Ovary (tissue), 9 donors: ENCODE results near the gene GET4. TPM values are rescaled to one million over a fixed set of nuclear protein-coding genes. Genes with fewer than 3 reads are reported as not detected.

Experiments used
- DNase-seq, 5 donors: peaks; one replicate each; pipeline ENCODE4 v3.0.0-alpha.2; 2019 to 2020
- H3K27ac ChIP-seq, 2 donors: fragments of 200-600 bp; one replicate each; pipeline versions ENCODE4 v1.5.1 to v1.8.0; 2019 to 2022
- H3K27me3 ChIP-seq: fragments of 200-600 bp; one replicate; pipeline ENCODE4 v1.8.0; 2022
- H3K36me3 ChIP-seq: fragments of 200-600 bp; sonication (generic); one replicate; pipeline ENCODE4 v1.5.1; 2019
- H3K4me1 ChIP-seq: one replicate; pipeline ENCODE4 v1.8.1; 2013; ENCODE audit warnings: mild to moderate bottlenecking, moderate library complexity; ENCODE audit not compliant: insufficient read depth
- H3K4me3 ChIP-seq: fragments of 200-600 bp; sonication (generic); one replicate; pipeline ENCODE4 v1.5.1; 2017
- H3K9me3 ChIP-seq, 2 donors: fragments of 200-600 bp in 1 of 2; sonication (generic) in 1 of 2; one replicate each; pipeline versions ENCODE4 v1.5.1 to v1.8.1; 2013 to 2019; ENCODE audit warnings: mild to moderate bottlenecking in 1 of 2, moderate library complexity in 1 of 2
- CTCF ChIP-seq, 3 donors: fragments of 450-650 bp in 2 of 3; fragments of 200-600 bp in 1 of 3; IDR thresholded peaks; one replicate each; pipeline versions ENCODE4 v1.5.1 to v1.8.0; 2016 to 2022; ENCODE audit warnings: antibody characterized with exemption in 3 of 3, mild to moderate bottlenecking in 1 of 3
- EP300 ChIP-seq: sonication (generic); formaldehyde crosslinking; IDR thresholded peaks from one replicate; pipeline ENCODE4 v1.6.1; 2017; ENCODE audit warnings: antibody characterized with exemption
- POLR2A ChIP-seq: fragments of 450-650 bp; IDR thresholded peaks from one replicate; pipeline ENCODE4 v1.6.1; 2017; ENCODE audit warnings: antibody characterized with exemption, mild to moderate bottlenecking, moderate library complexity
- WGBS, 3 donors: extraction: QIAGEN DNeasy Blood & Tissue Kit in 1 of 3; methylation state at CpG; one replicate each; pipeline versions ENCODE4 v1.1.5 to v1.1.7; 2013 to 2017; 5-methylcytosine and 5-hydroxymethylcytosine counted together
- intact Hi-C, 4 donors: fragments of 100-400 bp; cut with DNase I; formaldehyde crosslinking; loops; one replicate each; pipeline versions ENCODE4 v1.11.0 to v1.15.1; 2022 to 2023
- polyA plus RNA-seq, 2 donors: library from polyadenylated mRNA; stranded (reverse); fragments of 200-250 nt in 1 of 2; fragments of 350-450 nt in 1 of 2; fragmentation: Illumina TruSeq in 1 of 2; extraction: RNeasy Lipid Tissue Mini Kit (QIAGEN cat#74804) in 1 of 2; gene quantifications; one replicate each; pipeline ENCODE4 v1.2.3, GENCODE V29; 2013 to 2014
- total RNA-seq, 7 donors: library from RNA; depleted of rRNA in 2 of 7; stranded (reverse); fragments of >200 nt in 2 of 7; fragmentation: NEBNext Ultra II Directional in 3 of 7; extraction: Animal tissue kit (Norgen Biotek cat#: 25700) in 3 of 7; gene quantifications; one replicate each; pipeline versions ENCODE4 v1.1.0 to v1.2.4, GENCODE V29; 2016 to 2023
- donor health status: DM: no; HTN: no; CAD: no; lungs with moderate emphysema.
- donor health status: DM: no; HTN: no; CAD: no.
- donor health status: Bipolar disorder and iron deficiency.
- donor health status: DM: yes; HTN: yes; CAD: no.
- donor health status: DM: no; HTN: no; CAD: no.
- donor health status: DM: yes; HTN: yes; CAD: no.

GET4 gene
- total and polyA plus RNA-seq, 9 donors: 7.2 to 37.6 (median 30.4) TPM

GRCh38 chr7:874031-874749 lies 2.2 kb upstream of the GET4 start:
- DNase-seq: peak in 4 of 5 donors; percentile 55 to 78 (median 69)

GRCh38 chr7:875051-875450 lies 1.3 kb upstream of the GET4 start:
- 30 to 40% (median 36%) methylated on average over 7 of the region's 7 CpGs for WGBS, 3 donors
- H3K27ac ChIP-seq: peak overlapping the region; percentile 63 to 85
- H3K36me3 ChIP-seq: no peaks in the 10 kb centered on the region
- H3K4me3 ChIP-seq: no peak overlapping the region
- no peaks in the 10 kb centered on the region for H3K27me3 ChIP-seq
- no peaks in the 10 kb centered on the region for H3K9me3 ChIP-seq
- H3K4me1 ChIP-seq: peaks cover 22% of the 10 kb centered on the region
- no peak for TF ChIP-seq CTCF (IDR thresholded peaks at IDR 0.05)
- no peak for TF ChIP-seq EP300
- no peak for TF ChIP-seq POLR2A
- intact Hi-C loops: loop anchor here in 2 of 4 donors (10.0 kb wide), 2 partner anchors 90 to 350 kb away; no protein-coding TSS in a partner anchor
- DNase-seq: no peak

More at GRCh38 chr7:874031-874749, 2.2 kb upstream of the GET4 start:
- 10 to 22% (median 16%) methylated on average over 9 of the region's 9 CpGs for WGBS, 3 donors
- H3K27me3 ChIP-seq: no peaks in the 10 kb centered on the region
- H3K4me1 ChIP-seq: peaks cover 23% of the 10 kb centered on the region
- H3K9me3 ChIP-seq: no peaks in the 10 kb centered on the region
- no peak overlapping the region for H3K4me3 ChIP-seq
- H3K27ac ChIP-seq: peak overlapping the region; percentile 17 to 85
- H3K36me3 ChIP-seq: no peaks in the 10 kb centered on the region
- intact Hi-C loops: loop anchor here in 3 of 4 donors (5.0 to 10.0 kb wide), 5 partner anchors 37 to 349 kb away; no protein-coding TSS in a partner anchor
- TF ChIP-seq POLR2A (no peak), EP300 (no peak), CTCF (IDR thresholded peaks at IDR 0.05) (no peak)

GRCh38 chr7:875476-876076 lies 778 bp upstream of the GET4 start:
- Histone ChIP-seq H3K36me3 (no peaks in the 10 kb centered on the region), H3K4me1 (peaks cover 22% of the 10 kb centered on the region), H3K27me3 (no peaks in the 10 kb centered on the region), H3K4me3 (peak overlapping the region; percentile 43), H3K27ac (peak overlapping the region; percentile 63 to 85), H3K9me3 (no peaks in the 10 kb centered on the region)
- peak; percentile 38 to 67 (median 60) for DNase-seq
- 46 to 62% (median 50%) methylated on average over 27 of the region's 27 CpGs for WGBS, 3 donors
- TF ChIP-seq EP300 (no peak), POLR2A (no peak), CTCF (IDR thresholded peaks at IDR 0.05) (peak in 1 of 3 donors; percentile 20)
- intact Hi-C loops: loop anchor here in 2 of 4 donors (10.0 kb wide), 2 partner anchors 91 to 351 kb away; no protein-coding TSS in a partner anchor

- Histone ChIP-seq H3K4me3 (peak overlapping the region; percentile 95), H3K4me1 (peaks cover 22% of the 10 kb centered on the region), H3K36me3 (no peaks in the 10 kb centered on the region), H3K27me3 (no peaks in the 10 kb centered on the region), H3K9me3 (no peaks in the 10 kb centered on the region), H3K27ac (peak overlapping the region; percentile 72 to 82)
- 0 to 1% (median 1%) methylated on average over 26 of the region's 26 CpGs for WGBS, 3 donors
- TF ChIP-seq EP300 (no peak), POLR2A (no peak), CTCF (IDR thresholded peaks at IDR 0.05) (no peak)
- DNase-seq: peak in 1 of 5 donors; percentile 54
- intact Hi-C loops: loop anchor here in 2 of 4 donors (10.0 kb wide), 2 partner anchors 92 to 352 kb away; no protein-coding TSS in a partner anchor
Measured at GRCh38 chr7:876972-877311, 588 bp downstream of the GET4 start.
